CD1c-positive myeloid dendritic cell (primary cell): Measurements from ENCODE around the gene HOXD13.

Source experiments
- DNase-seq: peaks from one replicate; pipeline ENCODE4 v3.0.0-alpha.2; 2016; ENCODE audit errors: extremely low spot score

The HOXD13 gene

DNA sequence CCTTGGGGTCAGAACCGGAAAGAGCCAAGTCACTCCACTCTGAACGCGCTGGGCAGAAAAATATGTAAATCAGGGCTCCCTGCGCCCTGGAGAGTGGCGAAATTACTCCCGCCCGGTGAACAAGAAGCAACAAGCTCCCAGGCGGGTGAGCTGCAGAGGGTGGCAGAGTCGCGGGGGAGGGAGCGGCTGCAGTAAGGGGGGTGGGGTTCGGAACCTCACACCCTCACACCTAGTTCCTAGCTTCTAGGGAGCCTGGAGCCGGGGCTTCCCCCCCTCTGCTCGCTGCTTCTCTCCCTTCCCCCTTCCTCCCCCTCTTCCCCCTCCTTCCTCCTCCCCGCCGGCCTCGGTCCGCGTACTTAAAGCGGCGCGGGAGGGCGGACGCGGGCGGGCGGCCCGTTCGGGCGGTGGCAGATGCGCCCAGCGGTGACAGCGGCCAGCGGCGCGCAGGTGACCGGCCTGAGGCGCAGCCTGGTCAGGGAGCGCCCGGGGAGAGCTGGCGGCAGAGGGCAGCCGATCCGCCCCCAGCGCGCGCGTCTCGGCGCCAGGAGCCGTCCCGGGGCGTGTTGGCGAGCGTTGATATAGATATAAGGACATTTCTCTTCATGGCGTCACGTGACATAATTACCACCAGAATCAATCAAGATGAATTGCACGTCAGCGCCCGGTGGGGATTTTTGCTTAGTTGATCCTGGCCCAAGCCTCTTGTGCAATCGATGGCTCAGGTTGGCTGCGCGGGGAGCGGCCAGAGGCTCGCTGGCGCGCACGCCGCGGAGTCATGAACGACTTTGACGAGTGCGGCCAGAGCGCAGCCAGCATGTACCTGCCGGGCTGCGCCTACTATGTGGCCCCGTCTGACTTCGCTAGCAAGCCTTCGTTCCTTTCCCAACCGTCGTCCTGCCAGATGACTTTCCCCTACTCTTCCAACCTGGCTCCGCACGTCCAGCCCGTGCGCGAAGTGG lies 14.3 kb downstream of the HOXD13 start, which contains the start of gene HOXD11:
HOXD11 (plus strand) TSS at position 700 of the 959 bp plus-strand sequence; CDS start at position 776, 76 bp downstream.
- DNase-seq, result peak; percentile 15

DNA sequence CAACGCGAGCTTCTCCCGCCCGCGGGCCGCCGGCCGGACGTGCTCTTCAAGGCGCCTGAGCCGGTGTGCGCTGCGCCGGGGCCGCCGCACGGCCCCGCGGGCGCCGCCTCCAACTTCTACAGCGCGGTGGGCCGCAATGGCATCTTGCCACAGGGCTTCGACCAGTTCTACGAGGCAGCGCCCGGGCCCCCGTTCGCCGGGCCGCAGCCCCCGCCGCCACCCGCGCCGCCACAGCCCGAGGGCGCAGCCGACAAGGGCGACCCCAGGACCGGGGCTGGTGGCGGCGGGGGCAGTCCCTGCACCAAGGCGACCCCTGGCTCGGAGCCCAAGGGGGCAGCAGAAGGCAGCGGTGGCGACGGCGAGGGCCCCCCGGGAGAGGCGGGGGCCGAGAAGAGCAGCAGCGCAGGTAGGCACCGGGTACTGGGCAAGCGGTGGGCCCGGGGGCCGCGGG lies 15.2 kb downstream of the HOXD13 start:
- no peak for DNase-seq

DNA sequence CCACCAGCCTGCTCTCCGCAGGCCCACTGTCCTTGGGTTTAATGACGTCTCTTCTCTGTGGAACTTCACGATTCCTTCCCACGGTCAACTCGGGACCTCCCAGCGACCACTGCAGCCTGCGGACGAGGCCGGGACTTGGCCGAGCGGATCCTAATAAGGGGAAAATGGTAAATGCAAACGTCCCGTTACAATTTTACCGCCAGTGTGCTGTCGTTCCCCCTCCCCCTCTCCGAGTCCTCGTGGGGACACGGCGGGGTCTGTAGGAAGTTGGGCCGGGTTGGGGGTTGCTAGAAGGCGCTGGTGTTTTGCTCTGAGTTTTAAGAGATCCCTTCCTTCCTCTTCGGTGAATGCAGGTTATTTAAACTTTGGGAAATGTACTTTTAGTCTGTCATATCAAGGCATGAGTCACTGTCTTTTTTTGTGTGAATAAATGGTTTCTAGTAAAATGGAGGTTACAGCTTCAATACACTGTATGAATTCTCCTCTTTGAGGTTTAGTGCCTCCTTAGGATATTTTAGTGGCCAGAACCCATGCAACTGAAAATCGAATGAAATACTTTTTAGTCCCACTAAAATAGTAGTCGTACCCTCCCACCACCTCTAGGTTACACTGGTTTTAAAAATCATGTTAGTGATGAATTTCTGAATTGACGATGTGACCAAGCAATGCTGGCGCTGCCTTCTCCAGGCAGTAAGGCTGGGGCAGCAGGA lies 16.8 kb downstream of the HOXD13 start:
- DNase-seq, result no peak

GRCh38 chr2:176109946-176110345 lies 17.4 kb downstream of the HOXD13 start:
- DNase-seq, result no peak

DNA sequence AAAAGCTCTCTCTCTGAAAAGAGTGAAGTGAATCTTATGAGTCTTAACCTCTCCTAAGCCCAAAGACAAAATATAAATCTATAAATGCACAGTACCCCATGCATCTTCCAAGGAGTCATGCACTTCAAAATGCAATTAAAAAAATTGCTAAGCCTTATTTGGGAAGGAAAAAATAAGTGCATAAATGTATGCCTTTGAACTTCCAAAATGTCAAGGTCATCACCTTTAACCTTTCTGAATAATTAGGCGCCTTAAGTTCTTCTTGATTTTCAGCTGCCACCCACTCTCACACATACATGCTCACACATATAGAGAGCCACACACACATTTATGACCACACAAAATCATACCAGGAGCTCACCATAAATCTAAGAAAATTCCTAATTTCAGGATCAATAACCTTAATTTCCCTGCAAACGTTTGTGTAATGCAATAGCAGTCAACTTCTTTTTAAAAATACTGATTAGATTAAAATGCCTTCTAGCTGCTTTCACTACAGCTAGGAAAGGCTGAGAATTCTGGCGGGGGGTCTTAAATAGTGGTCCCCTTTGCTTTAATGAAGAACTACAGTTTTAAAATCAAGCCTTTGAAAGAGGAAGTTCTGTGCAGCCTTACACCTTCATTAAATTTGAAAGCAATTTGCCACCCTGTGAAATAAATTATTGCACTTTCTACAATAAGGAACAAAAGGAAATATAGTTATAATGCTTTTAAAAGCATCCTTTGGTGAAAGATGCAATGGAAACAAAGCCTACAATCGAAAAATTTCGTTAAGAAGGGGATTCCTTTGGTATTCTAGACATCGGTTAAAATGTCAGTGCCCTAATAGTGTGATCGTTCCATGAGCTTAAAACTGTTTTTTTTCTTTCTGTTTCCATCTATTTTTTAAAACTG lies 18.1 kb downstream of the HOXD13 start:
- no peak for DNase-seq

GRCh38 chr2:176111309-176111663 lies 18.8 kb downstream of the HOXD13 start:
- DNase-seq, result peak; percentile 30

DNA sequence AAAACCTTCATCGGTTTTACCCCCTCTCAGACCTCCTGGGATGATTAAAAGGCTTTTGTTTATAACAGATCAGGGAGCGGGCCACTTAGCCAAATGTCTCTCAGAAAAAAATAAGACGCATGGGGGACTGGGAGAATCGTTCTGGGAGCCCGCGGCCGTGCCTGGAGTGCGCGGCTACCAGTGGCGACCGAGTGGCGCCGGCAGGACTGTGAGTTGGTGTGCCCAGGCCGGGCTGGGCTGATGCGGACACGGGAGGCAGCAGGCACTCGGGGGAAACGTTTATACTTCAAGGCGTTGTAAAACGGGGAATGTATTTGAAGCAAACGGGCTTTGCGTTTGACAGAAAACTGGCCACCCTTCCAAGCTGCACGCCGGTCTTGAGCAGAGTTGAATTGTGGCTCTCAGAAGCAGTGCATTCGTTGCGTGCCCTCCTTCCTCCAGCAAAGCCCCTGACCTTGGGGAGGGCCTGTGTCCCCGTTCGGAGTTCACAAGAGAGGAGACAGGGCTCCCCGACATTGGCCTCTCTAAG lies 19.4 kb downstream of the HOXD13 start:
- DNase-seq, result no peak

DNA sequence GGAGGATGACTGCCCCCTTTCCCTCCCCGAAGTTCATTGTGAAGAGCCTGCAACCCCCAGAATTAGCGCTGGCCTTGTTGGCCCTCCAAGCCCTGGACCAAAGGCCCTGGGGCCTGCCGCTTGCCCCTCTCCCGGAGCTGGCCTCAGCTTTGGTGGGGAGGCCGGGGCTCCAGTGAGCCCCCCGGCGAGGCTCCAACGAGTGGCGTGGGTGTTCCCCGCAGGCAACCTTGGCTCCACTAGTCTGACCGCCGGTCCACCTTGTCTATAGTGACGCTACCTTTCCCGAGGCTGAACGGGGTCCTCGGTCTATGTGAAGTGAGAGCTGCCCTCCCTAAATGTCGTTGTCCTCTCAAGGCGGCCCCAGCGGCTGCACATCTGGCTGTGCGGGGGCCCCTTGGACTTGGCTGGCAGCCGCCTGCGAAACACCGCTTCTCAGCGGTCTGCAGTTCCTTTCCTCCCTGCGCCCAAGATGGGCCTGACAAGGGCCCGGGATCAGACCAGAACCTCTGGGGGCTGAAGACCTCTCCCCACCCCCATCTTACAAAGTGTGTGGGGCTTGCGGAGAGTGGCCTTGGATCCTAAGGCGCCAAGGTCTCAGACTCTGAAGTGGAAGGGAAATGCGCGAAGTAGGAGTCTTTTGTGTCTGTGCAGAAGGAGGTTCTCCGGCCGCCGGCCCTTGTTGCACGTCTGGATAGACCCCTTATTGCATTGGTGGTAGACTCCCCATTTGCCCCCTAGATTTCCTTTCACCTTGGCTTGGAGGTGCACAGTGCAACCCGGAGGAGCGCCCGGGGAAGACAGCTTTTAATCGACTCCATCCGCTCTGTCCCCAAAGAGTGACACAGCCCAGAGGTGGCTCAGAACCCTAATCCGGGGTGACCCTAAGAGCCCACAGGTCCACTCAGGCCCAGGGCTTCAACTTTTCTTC lies 20.1 kb downstream of the HOXD13 start:
- no peak for DNase-seq

GRCh38 chr2:176114120-176114929 lies 21.8 kb downstream of the HOXD13 start:
- DNase-seq, result no peak

GRCh38 chr2:176114930-176115625 lies 22.6 kb downstream of the HOXD13 start:
- no peak for DNase-seq

GRCh38 chr2:176115883-176116813 lies 23.6 kb downstream of the HOXD13 start, which contains the start of gene HOXD10:
TSS of gene HOXD10 (plus strand) at chr2:176116778. CDS start at chr2:176116834, 56 bp downstream.
- DNase-seq, result no peak

- no peak for DNase-seq
These were observed 24.8 kb downstream of the HOXD13 start for GRCh38 chr2:176117162-176117822.

DNA sequence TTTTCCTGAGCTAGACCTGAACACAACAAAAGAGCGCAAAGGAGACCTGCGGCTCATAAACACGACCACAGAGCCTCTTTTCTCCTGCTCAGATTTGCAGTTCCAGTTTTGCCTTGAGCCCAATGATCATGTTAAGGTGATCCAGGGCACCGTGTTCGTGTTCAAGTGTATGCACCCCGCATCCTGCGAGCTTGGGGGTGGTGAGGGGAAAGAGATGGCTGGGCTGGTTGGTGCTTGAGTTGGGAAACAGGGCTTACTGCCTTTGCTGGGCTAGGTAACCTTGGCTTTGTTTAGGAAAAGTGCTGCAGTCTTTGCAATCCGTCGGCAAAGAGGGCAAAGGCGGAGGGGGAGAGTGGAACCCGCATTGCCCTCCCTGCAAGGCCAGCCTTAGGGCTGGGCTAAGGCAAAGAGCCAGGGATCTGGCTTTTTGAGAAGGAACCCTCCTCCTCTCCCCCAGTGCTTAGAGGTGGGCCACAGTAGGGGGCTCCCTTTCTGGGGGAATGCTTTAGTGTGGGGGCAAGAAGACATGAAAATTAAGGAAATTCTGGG lies 25.4 kb downstream of the HOXD13 start:
- no peak for DNase-seq

GRCh38 chr2:176118601-176119339 lies 26.2 kb downstream of the HOXD13 start:
- peak; percentile 43 for DNase-seq

GRCh38 chr2:176120364-176121189 lies 28.1 kb downstream of the HOXD13 start:
- DNase-seq, result no peak
